ENCODE results near the gene ZNF385D. TPM values are rescaled to one million over a fixed set of nuclear protein-coding genes. Genes with fewer than 3 reads are reported as not detected.

The ZNF385D gene
- total RNA-seq, 1 donor from 2014 or later: under 0.01 TPM

- DNase-seq (ENCODE audit: low read depth): no peak
- TF ChIP-seq CTCF (conservative IDR thresholded peaks at IDR 0.05; ENCODE audit: low read depth, low read length): no peak
- H3K4me3 ChIP-seq (ENCODE audit: low read depth, low read length): no peak overlapping the region
Measured at GRCh38 chr3:21517184-21517583, 233.8 kb downstream of the ZNF385D start.

DNA sequence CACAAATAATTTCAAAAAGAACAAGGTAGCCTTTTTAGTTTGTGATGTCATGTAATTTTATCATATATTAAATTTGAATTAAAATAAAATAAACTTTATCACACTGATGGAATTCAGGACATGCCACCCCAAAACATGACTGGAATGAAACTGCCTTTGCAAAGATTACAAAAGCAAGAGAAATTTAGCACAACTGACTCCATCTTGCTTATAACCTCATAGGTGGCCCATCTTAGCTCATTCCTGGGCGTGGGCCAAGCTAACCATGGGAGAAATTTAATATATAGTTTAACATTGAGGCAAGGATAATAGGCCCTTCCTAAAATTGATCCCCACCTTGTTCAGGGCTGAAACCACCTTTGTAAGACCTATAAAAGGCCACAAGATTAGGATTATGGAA is 235.6 kb downstream of the ZNF385D start:
- H3K4me3 ChIP-seq (ENCODE audit: low read depth, low read length): no peak overlapping the region
- TF ChIP-seq CTCF (conservative IDR thresholded peaks at IDR 0.05; ENCODE audit: low read depth, low read length): no peak
- no peak for DNase-seq (ENCODE audit: low read depth)

- TF ChIP-seq CTCF (conservative IDR thresholded peaks at IDR 0.05; ENCODE audit: low read depth, low read length): no peak
- no peak overlapping the region for H3K4me3 ChIP-seq (ENCODE audit: low read depth, low read length)
- DNase-seq (ENCODE audit: low read depth): no peak
Measured at GRCh38 chr3:21509731-21510470, 241.1 kb downstream of the ZNF385D start.

DNA sequence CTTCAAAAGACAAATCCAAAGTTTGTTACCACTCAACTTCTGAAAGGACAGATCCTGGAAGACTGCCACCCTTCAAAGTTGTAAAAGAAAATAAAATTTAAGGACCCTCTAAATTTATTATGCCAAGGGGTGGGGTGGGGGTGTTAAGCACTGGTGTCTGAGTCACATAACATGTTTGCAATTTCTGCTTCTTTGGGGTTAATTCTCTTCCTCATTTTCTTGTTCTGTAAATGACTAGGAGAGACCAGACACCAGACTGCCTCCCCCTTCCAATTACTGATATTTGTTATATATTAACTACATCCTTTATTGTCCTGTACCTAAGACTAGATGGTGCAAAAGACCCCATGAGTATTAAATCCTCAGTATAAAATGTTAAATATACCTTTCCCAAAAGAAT is 242.8 kb downstream of the ZNF385D start:
- TF ChIP-seq CTCF (conservative IDR thresholded peaks at IDR 0.05; ENCODE audit: low read depth, low read length): no peak
- DNase-seq (ENCODE audit: low read depth): no peak
- H3K4me3 ChIP-seq (ENCODE audit: low read depth, low read length): no peak overlapping the region

DNA sequence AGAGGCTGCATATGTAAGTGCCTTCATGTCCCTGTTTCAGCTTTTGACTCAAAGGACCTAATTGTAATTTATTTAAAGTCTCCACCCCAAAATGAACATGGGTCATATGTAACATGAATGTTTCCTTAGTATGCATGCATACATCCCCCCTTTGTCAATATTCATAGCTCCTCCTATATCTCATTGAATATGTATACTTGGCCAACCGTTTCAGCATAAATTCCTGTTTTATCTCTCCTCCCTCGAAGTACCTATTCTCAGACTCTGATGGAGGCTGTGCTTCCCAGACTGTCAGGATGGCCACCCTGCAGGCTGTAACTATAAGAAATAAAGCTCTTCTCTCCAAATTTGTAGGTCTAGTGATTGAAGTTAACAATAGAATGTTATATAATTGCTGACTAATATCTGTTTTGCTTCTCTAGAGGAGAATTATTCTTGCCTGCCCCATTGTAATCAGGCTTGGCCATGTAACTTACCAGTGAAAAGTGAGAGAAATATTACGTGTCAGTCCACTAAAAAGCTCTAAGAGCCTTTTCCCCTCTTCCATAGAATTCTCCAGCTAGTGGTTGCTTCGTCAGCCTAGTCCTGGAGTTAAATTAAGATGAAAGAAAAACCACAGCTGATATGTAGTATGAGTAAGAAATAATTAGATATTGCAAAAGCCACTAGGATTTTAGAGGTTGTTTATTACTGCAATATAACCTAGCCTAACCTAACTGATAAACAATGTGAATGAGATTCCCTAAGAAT is 245.1 kb downstream of the ZNF385D start:
- H3K4me3 ChIP-seq (ENCODE audit: low read depth, low read length): no peak overlapping the region
- TF ChIP-seq CTCF (conservative IDR thresholded peaks at IDR 0.05; ENCODE audit: low read depth, low read length): no peak
- DNase-seq (ENCODE audit: low read depth): no peak

GRCh38 chr3:21502656-21503055 is 248.4 kb downstream of the ZNF385D start:
- no peak overlapping the region for H3K4me3 ChIP-seq (ENCODE audit: low read depth, low read length)
- DNase-seq (ENCODE audit: low read depth): no peak
- TF ChIP-seq CTCF (conservative IDR thresholded peaks at IDR 0.05; ENCODE audit: low read depth, low read length): no peak
